ENCODE measurements around the gene RAB5B.

- TF ChIP-seq POLR2A (IDR thresholded peaks at IDR 0.05; ENCODE audit: low read depth, low read length) = no peak
- TF ChIP-seq POLR2AphosphoS5 (IDR thresholded peaks at IDR 0.05; ENCODE audit: low read depth, low read length) = no peak
These were observed 30.3 kb downstream of the RAB5B start for GRCh38 chr12:56004211-56004610.

All from GM12891 (cell line).